ENCODE results near the gene FAM3B. TPM values are rescaled to one million over a fixed set of nuclear protein-coding genes. Genes with fewer than 3 reads are reported as not detected.

The FAM3B gene
- total RNA-seq, 4 donors from 2014 or later, result 49.5 to 323 (median 159) TPM

- Histone ChIP-seq H3K4me3 (no peak overlapping the region), H3K4me1 (no peaks in the 10 kb centered on the region), H3K36me3 (no peaks in the 10 kb centered on the region), H3K27me3 (no peaks in the 10 kb centered on the region), H3K27ac (no peak overlapping the region), H3K9me3 (no peaks in the 10 kb centered on the region)
- DNase-seq, result no peak
- TF ChIP-seq POLR2A (IDR thresholded peaks at IDR 0.05) (no peak), CTCF (IDR thresholded peaks at IDR 0.05) (no peak)
Observed at GRCh38 chr21:41280115-41280919, 36.3 kb upstream of the FAM3B start.

- Histone ChIP-seq H3K27me3 (no peaks in the 10 kb centered on the region), H3K36me3 (no peaks in the 10 kb centered on the region), H3K27ac (no peak overlapping the region), H3K4me3 (no peak overlapping the region), H3K4me1 (no peaks in the 10 kb centered on the region), H3K9me3 (no peaks in the 10 kb centered on the region)
- TF ChIP-seq POLR2A (IDR thresholded peaks at IDR 0.05), result no peak
- TF ChIP-seq CTCF (IDR thresholded peaks at IDR 0.05), result no peak
- no peak for DNase-seq
Observed at GRCh38 chr21:41282412-41282811, 34.2 kb upstream of the FAM3B start.

- TF ChIP-seq POLR2A (IDR thresholded peaks at IDR 0.05), result no peak
- TF ChIP-seq CTCF (IDR thresholded peaks at IDR 0.05), result peak; percentile 31 to 96 (median 88)
- H3K4me3 ChIP-seq, result no peak overlapping the region
- H3K9me3 ChIP-seq, result no peaks in the 10 kb centered on the region
- H3K27ac ChIP-seq, result no peak overlapping the region
- no peaks in the 10 kb centered on the region for H3K27me3 ChIP-seq
- peak in 2 of 3 donors; percentile 27 to 82 for DNase-seq
- no peaks in the 10 kb centered on the region for H3K4me1 ChIP-seq
- no peaks in the 10 kb centered on the region for H3K36me3 ChIP-seq
Observed at GRCh38 chr21:41283211-41283818, 33.3 kb upstream of the FAM3B start.

DNA sequence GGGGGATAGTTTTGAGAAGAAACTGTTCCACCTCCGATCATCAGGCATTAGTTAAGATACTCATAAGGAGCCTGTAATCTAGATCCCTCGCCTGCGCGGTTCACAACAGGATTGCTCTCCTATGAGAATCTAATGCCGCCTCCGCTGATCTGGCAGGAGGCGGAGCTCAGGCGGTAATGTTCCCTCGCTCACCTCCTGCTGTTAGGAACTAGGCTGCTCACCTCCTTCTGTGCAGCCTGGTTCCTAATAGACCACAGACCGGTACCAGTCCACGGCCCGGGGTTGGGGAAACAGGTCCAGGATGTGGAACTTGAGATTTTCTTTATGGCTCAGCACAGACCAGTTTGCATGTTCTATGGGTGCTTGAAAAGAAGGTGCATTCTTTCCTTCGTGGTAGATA is 27.2 kb upstream of the FAM3B start:
- Histone ChIP-seq H3K27me3 (no peaks in the 10 kb centered on the region), H3K9me3 (no peaks in the 10 kb centered on the region), H3K4me1 (no peaks in the 10 kb centered on the region), H3K36me3 (no peaks in the 10 kb centered on the region), H3K27ac (no peak overlapping the region), H3K4me3 (no peak overlapping the region)
- DNase-seq, result no peak
- TF ChIP-seq CTCF (IDR thresholded peaks at IDR 0.05), result peak in 1 of 6 experiments; percentile 15
- TF ChIP-seq POLR2A (IDR thresholded peaks at IDR 0.05), result no peak

- Histone ChIP-seq H3K36me3 (no peaks in the 10 kb centered on the region), H3K27me3 (no peaks in the 10 kb centered on the region), H3K4me3 (no peak overlapping the region), H3K27ac (no peak overlapping the region), H3K9me3 (no peaks in the 10 kb centered on the region), H3K4me1 (no peaks in the 10 kb centered on the region)
- no peak for TF ChIP-seq CTCF (IDR thresholded peaks at IDR 0.05)
- TF ChIP-seq POLR2A (IDR thresholded peaks at IDR 0.05), result no peak
- no peak for DNase-seq
Observed at GRCh38 chr21:41290106-41290799, 26.3 kb upstream of the FAM3B start.

Measured in Peyer's patch (tissue), 4 donors.